SK-N-SH treated with all-trans-retinoic acid at 6 μM for 48 hours (cell line): ENCODE data around the gene ZBTB7B.

Experiments used
- ATAC-seq: fragments of 200-7000 bp; cut with Tn5 transposase; 3 replicates; pipeline ENCODE4 v1.9.1; 2020; ENCODE audit warnings: mild to moderate bottlenecking, moderate library complexity
- ISL1 ChIP-seq: fragments of 250-450 bp; sonication (Bioruptor Pico); IDR thresholded peaks from 2 replicates; pipeline ENCODE4 v2.1.2; 2022; ENCODE audit warnings: mild to moderate bottlenecking, moderate library complexity
- RARB ChIP-seq: fragments of 250-450 bp; sonication (Bioruptor Pico); IDR thresholded peaks from 2 replicates; pipeline ENCODE4 v1.8.0; 2021; ENCODE audit warnings: mild to moderate bottlenecking, moderate library complexity
- SNAI2 ChIP-seq: fragments of 250-450 bp; sonication (Bioruptor Pico); IDR thresholded peaks from 2 replicates; pipeline ENCODE4 v1.5.0; 2020; ENCODE audit warnings: mild to moderate bottlenecking, moderate library complexity
- ZNF565 ChIP-seq: fragments of 450-650 bp; formaldehyde crosslinking; conservative IDR thresholded peaks from 2 replicates; pipeline ENCODE4 v1.5.0; 2020; ENCODE audit warnings: low read depth, mild to moderate bottlenecking, moderate library complexity
- TF ChIP-seq, protein P1 (sequence below): fragments of 250-450 bp; sonication (Bioruptor Pico); IDR thresholded peaks from 2 replicates; pipeline ENCODE4 v1.5.1; 2021; ENCODE audit warnings: mild to moderate bottlenecking, moderate library complexity
- TF ChIP-seq, protein P2 (sequence below): fragments of 250-450 bp; sonication (Bioruptor Pico); IDR thresholded peaks from 2 replicates; pipeline ENCODE4 v1.8.0; 2021; ENCODE audit warnings: low read depth, mild to moderate bottlenecking, moderate library complexity, borderline replicate concordance

Gene ZBTB7B

DNA sequence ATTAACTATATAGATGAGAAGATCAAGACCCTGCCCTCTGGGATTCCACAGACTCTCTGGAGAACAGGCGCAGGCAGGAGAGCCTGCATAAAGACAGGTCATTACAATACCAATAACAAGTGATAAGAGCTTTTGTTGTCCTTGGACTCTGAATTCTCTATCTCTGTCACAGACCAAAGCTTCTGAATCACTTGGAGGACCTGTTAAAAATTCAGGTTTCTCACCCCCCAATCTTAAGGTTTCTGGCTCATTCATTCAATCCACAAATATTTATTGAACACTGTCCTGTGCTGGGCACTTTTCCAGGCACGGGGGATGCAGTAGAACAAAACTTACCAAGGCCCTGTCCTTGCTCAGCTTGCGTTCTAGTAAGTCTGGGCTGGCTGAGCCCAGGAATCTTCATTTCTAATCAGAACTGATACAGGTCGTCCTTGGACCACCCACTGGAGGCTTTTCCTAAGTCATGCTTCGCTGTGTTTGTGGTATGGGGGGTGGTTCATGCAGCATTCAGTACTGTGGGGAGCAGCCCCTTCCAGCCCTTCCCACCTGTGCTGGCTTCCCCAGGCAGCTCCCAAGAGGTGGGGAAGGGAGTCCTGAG is 62.3 kb downstream of the ZBTB7B start:
- no peak for ATAC-seq
- TF ChIP-seq ZNF565 (CRISPR knock-in tag) (no peak), RARB (no peak)
- TF ChIP-seq, protein P1, sequence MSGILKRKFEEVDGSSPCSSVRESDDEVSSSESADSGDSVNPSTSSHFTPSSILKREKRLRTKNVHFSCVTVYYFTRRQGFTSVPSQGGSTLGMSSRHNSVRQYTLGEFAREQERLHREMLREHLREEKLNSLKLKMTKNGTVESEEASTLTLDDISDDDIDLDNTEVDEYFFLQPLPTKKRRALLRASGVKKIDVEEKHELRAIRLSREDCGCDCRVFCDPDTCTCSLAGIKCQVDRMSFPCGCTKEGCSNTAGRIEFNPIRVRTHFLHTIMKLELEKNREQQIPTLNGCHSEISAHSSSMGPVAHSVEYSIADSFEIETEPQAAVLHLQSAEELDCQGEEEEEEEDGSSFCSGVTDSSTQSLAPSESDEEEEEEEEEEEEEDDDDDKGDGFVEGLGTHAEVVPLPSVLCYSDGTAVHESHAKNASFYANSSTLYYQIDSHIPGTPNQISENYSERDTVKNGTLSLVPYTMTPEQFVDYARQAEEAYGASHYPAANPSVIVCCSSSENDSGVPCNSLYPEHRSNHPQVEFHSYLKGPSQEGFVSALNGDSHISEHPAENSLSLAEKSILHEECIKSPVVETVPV = no peak
- TF ChIP-seq, protein P2, sequence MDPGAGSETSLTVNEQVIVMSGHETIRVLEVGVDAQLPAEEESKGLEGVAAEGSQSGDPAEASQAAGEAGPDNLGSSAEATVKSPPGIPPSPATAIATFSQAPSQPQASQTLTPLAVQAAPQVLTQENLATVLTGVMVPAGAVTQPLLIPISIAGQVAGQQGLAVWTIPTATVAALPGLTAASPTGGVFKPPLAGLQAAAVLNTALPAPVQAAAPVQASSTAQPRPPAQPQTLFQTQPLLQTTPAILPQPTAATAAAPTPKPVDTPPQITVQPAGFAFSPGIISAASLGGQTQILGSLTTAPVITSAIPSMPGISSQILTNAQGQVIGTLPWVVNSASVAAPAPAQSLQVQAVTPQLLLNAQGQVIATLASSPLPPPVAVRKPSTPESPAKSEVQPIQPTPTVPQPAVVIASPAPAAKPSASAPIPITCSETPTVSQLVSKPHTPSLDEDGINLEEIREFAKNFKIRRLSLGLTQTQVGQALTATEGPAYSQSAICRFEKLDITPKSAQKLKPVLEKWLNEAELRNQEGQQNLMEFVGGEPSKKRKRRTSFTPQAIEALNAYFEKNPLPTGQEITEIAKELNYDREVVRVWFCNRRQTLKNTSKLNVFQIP (CRISPR knock-in tag) = no peak

DNA sequence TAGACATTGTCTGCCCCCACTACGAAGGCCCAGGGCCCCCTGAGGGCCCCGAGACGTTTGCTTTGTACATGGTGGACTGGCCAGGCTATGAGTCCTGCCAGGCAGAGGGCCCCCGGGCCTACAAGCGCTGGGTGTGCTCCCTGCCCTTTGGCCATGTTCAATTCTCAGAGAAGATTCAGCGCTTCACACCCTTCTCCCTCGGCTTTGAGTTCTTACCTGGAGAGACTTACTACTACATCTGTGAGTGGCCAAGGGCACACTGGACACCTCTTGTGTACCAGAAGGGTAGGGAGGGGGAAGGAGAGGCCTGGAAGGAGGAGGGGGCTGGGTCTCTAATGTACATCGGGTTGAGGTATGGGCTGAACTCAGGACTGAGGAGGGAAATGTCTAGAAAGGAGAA is 64.2 kb downstream of the ZBTB7B start:
- ATAC-seq = no peak
- TF ChIP-seq ISL1 (CRISPR knock-in tag) (no peak), RARB (no peak), SNAI2 (CRISPR knock-in tag) (no peak)
- TF ChIP-seq, all 23 proteins: peak for 0
